NCI-H2227 (cell line): ENCODE measurements around the gene DNAJC13.

Source experiments
- DNase-seq: peaks from one replicate; lab custom pipeline; 2025; ENCODE audit not compliant: unreplicated experiment; lab: John Stamatoyannopoulos, UW

Gene DNAJC13

DNA sequence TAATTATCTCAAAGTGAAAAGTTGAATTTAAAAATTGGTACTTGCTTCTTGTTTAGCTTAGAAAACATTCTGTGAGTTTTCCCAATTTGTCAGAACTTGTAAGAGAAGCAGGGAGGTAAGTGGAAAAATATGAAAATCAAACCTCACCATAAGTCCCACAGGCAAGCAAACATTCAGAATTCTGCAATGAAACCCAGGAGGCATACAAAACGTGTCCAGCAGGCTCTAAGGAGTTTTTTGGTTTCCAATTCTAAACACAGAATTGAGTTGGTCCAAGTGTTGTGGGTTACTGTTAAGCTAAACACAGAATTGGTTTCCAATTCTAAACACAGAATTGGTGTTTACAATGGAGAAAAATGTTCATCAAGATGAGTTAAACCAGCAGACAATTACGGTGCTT lies 152.7 kb downstream of the DNAJC13 start:
- no peak for DNase-seq

DNA sequence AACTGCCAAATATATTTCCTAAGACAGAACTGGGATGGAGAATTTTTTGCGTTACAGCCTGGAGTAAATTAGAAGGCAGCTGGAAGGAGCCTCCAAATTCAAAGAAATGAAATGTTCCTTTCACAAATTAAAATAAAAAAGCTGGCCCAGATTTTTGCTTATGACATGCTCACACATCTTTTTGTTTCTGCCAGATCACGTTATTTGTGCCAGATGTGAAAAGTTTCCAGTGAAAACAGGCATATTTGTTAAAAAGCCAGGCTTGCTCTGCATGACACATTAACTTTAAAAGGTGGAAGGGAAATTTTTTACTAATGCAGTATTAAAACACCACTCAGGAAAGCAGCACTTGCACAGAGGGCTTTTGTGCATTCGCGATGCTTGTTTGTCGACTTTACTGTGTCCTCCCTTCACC lies 156.5 kb downstream of the DNAJC13 start:
- no peak for DNase-seq

DNA sequence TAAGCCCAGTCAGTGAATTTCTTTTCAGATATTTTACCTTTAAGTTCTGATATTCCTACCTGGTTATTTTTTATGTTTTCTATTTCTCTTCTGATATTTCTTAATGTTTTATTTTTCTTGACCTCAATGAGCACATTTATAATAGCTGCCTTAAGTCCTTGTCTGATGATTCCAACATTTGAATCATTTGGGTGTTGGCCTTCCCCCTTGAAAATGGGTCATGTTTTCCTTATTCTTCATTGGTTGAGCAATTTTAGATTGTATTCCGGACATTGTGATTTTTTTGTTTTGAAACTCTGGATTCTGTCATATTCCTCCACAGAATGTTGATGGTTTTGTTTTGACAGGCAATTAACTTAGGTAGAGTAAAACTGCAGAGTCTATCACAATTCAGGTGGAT lies 170.1 kb downstream of the DNAJC13 start:
- no peak for DNase-seq
